Measurements from ENCODE around the gene STXBP6. TPM values are rescaled to one million over a fixed set of nuclear protein-coding genes. Genes with fewer than 3 reads are reported as not detected.
A peak's percentile ranks its signal among the peaks of the same experiment; 100 is the strongest.

The STXBP6 gene
- total RNA-seq, 4 donors from 2014 or later = 10.7 to 62.8 (median 55.9) TPM

- TF ChIP-seq CTCF (IDR thresholded peaks at IDR 0.05) (no peak), POLR2A (IDR thresholded peaks at IDR 0.05) (no peak)
- Histone ChIP-seq H3K4me1 (peaks cover 0 to under 1% (median 0%) of the 10 kb centered on the region in 4 donors), H3K4me3 (no peak overlapping the region), H3K9me3 (no peaks in the 10 kb centered on the region), H3K36me3 (no peaks in the 10 kb centered on the region), H3K27ac (no peak overlapping the region), H3K27me3 (no peaks in the 10 kb centered on the region)
- no peak for DNase-seq
These were observed 6.7 kb upstream of the STXBP6 start for GRCh38 chr14:25056688-25057078.

- Histone ChIP-seq H3K27me3 (no peaks in the 10 kb centered on the region), H3K4me1 (peaks cover 0 to 6% (median under 1%) of the 10 kb centered on the region in 4 donors), H3K36me3 (no peaks in the 10 kb centered on the region), H3K4me3 (no peak overlapping the region), H3K9me3 (no peaks in the 10 kb centered on the region), H3K27ac (no peak overlapping the region)
- TF ChIP-seq POLR2A (IDR thresholded peaks at IDR 0.05) = no peak
- no peak for TF ChIP-seq CTCF (IDR thresholded peaks at IDR 0.05)
- no peak for DNase-seq
These were observed 6.2 kb upstream of the STXBP6 start for GRCh38 chr14:25055992-25056687.

GRCh38 chr14:25055005-25055404 is 5.1 kb upstream of the STXBP6 start:
- no peak for TF ChIP-seq CTCF (IDR thresholded peaks at IDR 0.05)
- TF ChIP-seq POLR2A (IDR thresholded peaks at IDR 0.05) = no peak
- Histone ChIP-seq H3K27ac (peak overlapping the region in 1 of 4 donors; percentile 71), H3K9me3 (no peaks in the 10 kb centered on the region), H3K4me1 (peaks cover 0 to 7% (median 3%) of the 10 kb centered on the region in 4 donors), H3K4me3 (no peak overlapping the region), H3K27me3 (no peaks in the 10 kb centered on the region), H3K36me3 (no peaks in the 10 kb centered on the region)
- DNase-seq = peak in 1 of 3 donors; percentile 62

- no peak overlapping the region for H3K27ac ChIP-seq
These were observed 3.6 kb upstream of the STXBP6 start for GRCh38 chr14:25053585-25053984.

GRCh38 chr14:25052921-25053320 is 3.0 kb upstream of the STXBP6 start:
- H3K4me1 ChIP-seq = peaks cover 0 to 7% (median 3%) of the 10 kb centered on the region in 4 donors
- no peak overlapping the region for H3K27ac ChIP-seq

More at GRCh38 chr14:25053585-25053984, 3.6 kb upstream of the STXBP6 start:
- peaks cover 0 to 7% (median 3%) of the 10 kb centered on the region in 4 donors for H3K4me1 ChIP-seq
- DNase-seq = no peak
- H3K4me3 ChIP-seq = no peak overlapping the region
- H3K9me3 ChIP-seq = no peaks in the 10 kb centered on the region
- no peaks in the 10 kb centered on the region for H3K27me3 ChIP-seq
- H3K36me3 ChIP-seq = no peaks in the 10 kb centered on the region
- no peak for TF ChIP-seq CTCF (IDR thresholded peaks at IDR 0.05)
- no peak for TF ChIP-seq POLR2A (IDR thresholded peaks at IDR 0.05)

More at GRCh38 chr14:25052921-25053320, 3.0 kb upstream of the STXBP6 start:
- TF ChIP-seq POLR2A (IDR thresholded peaks at IDR 0.05) = no peak
- TF ChIP-seq CTCF (IDR thresholded peaks at IDR 0.05) = no peak
- Histone ChIP-seq H3K36me3 (no peaks in the 10 kb centered on the region), H3K9me3 (no peaks in the 10 kb centered on the region), H3K4me3 (no peak overlapping the region), H3K27me3 (no peaks in the 10 kb centered on the region)
- DNase-seq = no peak
